SW480 (cell line): ENCODE results near the gene C16orf92.
A peak's percentile ranks its signal among the peaks of the same experiment; 100 is the strongest.

Experiments
- DNase-seq: peaks from one replicate; pipeline ENCODE4 v3.0.0-alpha.2; 2016; ENCODE audit warnings: low spot score

Gene C16orf92

GRCh38 chr16:29989111-29989858 lies 33.7 kb upstream of the C16orf92 start:
- no peak for DNase-seq

DNA sequence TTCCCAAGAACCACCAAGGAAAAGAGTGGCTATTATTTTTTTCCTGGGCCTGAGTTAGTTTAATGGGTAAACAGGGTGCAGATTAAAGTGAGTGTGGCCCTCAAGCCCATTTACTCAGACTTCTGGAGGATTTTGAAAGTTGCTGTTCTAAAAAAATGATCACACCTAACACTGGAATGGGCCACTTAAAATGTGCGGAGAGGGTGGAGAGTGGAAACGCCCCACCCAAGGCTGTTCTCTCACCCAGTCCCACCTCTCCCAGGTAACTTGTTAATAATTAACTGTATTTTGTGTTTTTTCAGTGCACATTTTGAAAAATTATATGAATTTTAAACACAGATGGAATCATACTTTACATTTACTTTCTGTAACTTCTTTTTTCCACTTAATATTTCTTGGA lies 33.0 kb upstream of the C16orf92 start:
- no peak for DNase-seq

GRCh38 chr16:29990883-29991570 lies 32.0 kb upstream of the C16orf92 start:
- no peak for DNase-seq

DNA sequence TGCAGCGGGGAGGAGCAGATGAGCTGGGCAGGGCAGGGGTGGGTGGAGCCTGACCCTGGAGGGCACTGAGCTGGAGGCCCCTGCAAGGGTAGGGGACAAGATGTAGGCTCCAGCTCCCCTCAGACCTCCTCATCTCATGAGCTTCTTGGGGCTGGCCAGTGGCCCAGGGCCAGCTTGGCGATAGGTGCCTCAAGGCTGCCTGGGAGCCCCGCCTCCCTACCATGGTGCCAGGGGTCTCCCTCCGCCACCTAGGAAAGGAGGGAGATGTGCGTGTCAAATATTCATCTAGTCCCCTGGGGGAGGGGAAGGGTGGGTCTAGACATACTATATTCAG lies 31.5 kb upstream of the C16orf92 start:
- no peak for DNase-seq

DNA sequence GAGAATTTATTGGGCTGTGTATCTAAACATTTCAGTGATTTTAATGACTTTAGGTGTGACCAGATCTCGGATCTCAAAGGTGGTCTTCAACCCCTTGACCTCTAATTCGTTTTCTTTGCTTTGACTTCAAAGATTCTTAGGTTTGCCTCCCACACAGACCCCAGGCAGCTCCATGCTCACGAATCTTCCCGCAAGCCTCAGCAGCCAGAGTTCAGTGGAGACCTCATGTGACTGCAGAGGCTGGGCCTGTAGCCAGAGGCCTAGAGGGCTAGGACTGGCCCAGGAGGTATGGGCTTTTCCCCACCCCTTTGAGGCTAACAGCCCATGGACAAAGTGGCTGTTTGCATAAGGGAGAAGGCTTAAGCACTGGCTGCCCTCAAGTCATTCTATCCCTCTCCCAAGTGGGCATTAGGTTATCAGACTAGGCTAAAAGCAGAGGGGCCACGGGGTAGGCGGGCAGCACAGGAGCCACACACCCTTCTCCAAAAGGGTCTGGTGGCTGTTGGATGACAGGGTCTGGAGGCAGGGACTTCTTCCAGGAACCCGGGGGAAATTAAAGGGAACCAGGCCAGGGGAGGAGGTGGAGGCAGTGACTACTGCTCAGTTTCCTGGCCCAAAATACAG lies 30.5 kb upstream of the C16orf92 start:
- DNase-seq, result no peak

DNA sequence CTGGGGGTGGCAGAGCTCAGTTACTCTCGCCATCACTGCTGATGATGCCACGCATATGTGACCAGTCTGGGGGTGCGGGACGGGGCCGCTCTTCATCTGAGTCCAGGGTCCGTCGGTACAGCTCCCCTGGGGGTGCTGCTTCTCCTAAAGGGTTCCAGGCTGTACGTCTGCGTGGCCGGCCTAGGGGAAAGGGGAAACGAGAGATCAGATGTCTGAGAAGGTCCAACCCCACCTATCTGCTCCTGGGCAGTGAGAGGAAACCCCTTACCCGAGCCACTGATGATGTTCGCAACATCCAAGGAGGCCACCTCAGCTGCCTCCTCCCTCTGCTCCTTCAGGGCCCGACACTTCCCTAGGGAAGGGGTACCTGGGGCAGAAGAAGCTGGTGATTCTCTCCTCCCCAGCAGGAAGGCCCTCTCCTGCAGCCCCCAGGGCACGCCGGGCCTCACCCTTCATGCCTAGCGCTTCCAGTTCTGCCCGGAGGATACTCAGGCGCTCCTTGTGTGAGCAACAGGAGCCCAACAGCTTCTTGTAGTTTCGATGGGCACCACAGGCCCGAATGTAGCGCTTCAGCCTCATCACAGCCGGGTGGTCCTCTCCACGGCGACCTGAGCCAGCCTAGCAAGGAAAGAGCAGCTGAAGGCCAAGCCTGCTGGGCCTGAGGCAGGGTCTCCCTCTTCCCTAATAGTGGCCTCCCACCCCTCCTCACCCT lies 29.7 kb upstream of the C16orf92 start:
- no peak for DNase-seq

- no peak for DNase-seq
Measured at GRCh38 chr16:29993903-29994599, 28.9 kb upstream of the C16orf92 start.

GRCh38 chr16:29994600-29995323 lies 28.2 kb upstream of the C16orf92 start:
- no peak for DNase-seq

DNA sequence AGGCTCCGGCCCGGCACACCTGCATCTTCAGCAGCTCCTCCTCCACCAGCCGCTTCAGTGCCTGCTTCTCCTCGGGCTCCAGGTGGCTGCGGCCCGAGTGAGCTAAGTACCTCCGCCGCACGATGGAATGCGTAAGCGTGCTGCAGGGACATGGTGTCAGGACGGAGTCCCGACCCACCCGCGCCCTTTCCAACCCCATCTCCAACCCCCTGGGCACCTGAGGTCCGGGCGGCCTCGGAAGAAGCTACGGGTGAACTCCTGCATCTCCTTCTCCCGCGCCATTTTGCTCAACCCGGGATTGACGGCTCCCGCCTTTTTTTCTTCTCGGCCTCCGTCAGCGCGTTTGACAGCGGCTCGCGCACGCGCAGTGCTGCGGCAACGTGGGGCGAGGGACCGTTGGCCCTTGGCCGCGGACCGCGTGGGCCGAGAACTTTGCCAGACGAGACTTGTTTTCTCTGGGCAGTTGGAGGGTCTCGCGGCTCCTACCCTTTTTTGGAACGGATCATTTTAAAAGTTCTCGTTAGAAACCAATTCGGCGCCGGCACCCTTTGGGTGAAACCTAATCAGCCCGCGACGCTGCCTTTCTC lies 27.6 kb upstream of the C16orf92 start, which contains the start of gene HIRIP3:
TSS of gene HIRIP3 (minus strand) at position 294 of the 587 bp plus-strand sequence. CDS start at position 282, 12 bp downstream.
- peak; percentile 85 for DNase-seq

GRCh38 chr16:29995911-29996765 lies 26.9 kb upstream of the C16orf92 start, which contains the start of gene INO80E:
Gene INO80E (plus strand): TSS chr16:29996241. CDS start chr16:29996311, 70 bp downstream.
- DNase-seq, result peak; percentile 94

DNA sequence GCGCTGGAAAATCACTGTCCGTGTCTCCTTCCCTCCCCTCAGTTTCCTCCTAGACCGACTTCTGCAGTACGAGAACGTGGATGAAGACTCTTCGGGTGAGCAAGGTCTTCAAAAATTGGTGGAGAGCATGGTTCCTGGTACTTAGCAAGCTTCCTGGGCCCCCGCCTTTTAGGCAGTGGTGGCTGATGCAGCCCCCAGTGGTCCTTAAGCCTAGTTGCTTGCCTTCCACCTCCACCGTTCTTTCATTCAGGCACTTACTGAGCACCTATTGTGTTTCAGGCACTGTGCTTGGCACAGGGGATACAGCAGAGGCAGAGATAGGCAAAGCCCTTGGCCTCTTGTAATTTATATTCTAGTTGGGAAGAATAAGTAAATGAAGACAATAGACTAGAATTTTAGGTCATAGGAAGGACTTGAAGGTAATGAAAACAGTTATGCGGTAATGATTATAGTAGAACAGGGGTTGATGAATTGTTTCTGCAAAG lies 26.2 kb upstream of the C16orf92 start:
- DNase-seq, result no peak

DNA sequence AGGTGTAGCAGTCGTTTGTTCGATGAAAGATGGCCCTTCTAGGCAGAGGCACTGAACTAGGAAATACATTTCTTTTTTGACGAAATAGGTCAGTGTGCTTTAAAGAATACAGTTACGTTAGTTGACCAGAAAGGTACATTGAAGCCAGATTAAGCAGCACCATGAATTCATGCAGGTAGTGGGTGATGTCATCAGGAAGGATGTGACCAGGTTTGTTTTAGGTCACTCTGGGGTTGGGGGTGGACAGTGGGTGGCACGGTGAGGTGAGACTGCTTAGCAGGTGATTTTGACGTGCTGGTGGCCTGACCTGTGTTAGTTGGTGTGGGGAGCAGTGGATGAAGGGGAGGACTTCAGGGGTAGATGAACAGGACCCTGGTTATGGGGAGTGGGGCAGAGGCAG lies 23.4 kb upstream of the C16orf92 start:
- DNase-seq, result no peak

DNA sequence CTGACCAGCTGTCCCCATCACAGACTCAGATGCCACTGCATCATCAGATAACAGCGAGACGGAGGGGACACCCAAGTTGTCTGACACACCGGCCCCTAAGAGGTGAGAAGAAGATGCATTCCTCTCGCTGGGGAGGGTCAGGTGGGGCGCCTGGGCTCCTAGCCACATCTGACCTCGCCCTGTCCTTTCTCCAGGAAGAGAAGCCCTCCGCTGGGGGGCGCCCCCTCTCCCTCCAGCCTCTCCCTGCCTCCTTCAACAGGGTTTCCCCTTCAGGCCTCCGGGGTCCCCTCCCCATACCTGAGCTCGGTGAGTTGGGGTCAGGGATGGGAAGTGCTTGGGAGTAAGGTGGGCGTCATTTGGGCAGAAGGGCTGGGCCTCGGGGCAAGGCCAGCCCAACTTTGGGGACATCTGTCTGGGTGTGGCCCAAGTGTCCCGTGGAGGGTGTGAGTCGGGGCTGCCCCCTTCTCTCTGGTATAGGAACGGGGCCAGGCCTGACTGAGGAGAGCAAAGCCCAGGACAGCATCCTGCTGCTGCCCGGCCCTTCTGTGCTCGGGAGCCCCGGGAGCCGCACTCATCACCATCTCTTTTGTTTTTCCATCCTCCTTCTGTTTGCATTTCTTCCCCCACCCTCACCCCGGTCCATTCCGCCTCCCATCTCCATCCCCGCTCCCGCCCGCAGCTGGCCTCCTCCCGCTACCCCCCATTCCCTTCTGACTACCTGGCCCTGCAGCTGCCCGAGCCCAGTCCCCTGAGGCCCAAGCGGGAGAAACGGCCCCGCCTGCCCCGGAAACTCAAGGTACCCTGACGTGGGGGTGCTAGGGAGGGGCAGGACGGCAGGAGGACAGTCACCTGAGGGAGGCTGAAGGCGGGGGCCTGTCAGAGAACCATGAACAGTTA lies 22.0 kb upstream of the C16orf92 start:
- DNase-seq, result no peak

DNA sequence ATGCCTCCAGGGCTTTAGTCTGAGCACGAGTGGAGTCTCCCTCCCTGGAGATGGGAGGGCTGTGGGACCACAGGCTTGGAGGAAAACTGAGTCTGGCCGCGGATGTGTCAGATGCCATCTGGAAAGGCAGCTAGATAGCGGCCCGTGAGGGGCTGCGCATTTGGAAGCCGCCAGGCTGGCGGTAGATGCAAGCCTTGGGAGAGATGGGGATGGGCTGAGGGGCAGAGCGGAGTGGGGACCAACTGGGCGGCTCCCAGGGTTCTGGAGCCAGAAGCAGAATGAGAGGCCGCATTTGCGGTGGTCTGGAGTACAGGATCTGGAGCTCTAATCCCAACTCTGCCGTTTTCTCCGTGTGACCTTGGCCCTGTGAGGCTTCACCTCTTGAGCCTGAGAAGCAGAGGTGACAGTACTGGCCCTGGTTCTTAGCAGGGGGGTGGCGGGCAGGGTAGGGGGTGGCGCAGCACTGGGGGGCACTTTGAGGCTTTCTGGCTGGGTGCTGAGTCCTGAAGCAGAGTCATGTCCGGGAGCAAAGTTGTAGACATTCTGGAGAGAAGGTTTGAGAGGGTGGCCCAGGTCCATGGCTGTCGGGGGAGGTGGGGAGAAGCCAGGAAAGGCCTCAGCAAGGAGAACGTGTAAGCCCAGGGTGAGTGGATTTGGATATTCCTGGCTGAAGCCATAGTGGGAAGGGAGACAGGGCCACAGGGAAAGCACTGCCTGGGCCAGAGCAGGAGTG lies 20.2 kb upstream of the C16orf92 start:
- DNase-seq, result no peak

- DNase-seq, result no peak
Measured at GRCh38 chr16:30003670-30004423, 19.2 kb upstream of the C16orf92 start.

DNA sequence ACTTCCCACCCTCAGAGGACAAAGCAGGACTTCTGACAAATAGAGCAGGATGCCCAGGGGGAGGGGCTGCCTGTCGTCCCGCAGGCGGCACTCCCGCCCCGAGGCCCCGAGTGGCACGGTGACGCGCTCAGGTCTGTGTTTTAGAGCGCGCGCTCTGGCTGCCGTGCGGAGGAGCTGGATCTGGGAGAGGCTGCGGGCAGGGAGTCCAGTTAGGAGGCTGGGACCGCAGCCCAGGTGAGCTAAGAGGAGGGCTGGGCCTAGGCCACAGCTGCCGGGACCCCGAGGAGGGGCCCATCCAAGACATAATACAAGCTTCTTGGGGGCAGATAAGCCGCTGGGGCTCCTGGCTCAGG lies 18.6 kb upstream of the C16orf92 start:
- DNase-seq, result peak; percentile 14

DNA sequence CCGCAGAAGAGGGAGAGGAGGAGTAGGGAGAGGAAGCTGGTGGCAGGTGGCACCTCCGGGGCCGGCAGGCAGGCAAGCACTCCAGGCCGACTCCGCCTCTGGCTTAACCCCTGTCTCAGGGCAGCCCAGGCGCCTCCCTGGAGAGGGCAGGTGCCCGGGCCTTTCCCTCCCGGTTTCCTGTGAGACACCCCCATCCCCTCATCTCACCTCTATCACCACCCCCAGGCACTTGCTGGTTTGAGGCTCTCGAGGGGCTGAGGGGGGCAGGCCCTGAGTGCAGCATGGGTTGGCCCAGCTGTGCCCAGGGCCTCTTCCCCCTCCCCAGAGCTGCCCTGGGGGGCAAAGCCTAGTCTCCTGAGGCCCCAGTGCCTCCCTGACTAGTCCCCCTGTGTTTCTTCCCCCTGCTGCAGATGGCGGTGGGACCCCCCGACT lies 18.2 kb upstream of the C16orf92 start:
- peak; percentile 48 for DNase-seq
